ENCODE measurements around the gene PREPL. TPM values are rescaled to one million over a fixed set of nuclear protein-coding genes. Genes with fewer than 3 reads are reported as not detected.

PREPL gene
- total and polyA plus RNA-seq, 2 of the 4 experiments (the other 2 are of a cell fraction) = 27.6 to 39.6 TPM

- Histone ChIP-seq H2BK120ac (ENCODE audit: low read depth, low read length) (no peak overlapping the region), H4K8ac (ENCODE audit: low read depth in 2 of 2, low read length in 2 of 2) (no peak overlapping the region), H4K5ac (ENCODE audit: low read depth, low read length) (no peak overlapping the region), H3K23ac (ENCODE audit: low read depth, low read length) (no peak overlapping the region), H3K4me2 (ENCODE audit: low read depth, low read length) (no peak overlapping the region), H3K27ac (ENCODE audit: insufficient read depth, low read length) (no peak overlapping the region), H3K9me1 (ENCODE audit: insufficient read depth, low read length) (no peaks in the 10 kb centered on the region), H3K9ac (ENCODE audit: low read depth, low read length) (no peak overlapping the region), H4K20me1 (ENCODE audit: insufficient read depth, low read length) (no peaks in the 10 kb centered on the region), H3K9me3 (ENCODE audit: control insufficient read depth, insufficient read depth, low read length) (no peaks in the 10 kb centered on the region), H2BK5ac (ENCODE audit: low read depth, low read length, poor library complexity, severe bottlenecking) (no peak overlapping the region), H2AK9ac (replicated peaks; ENCODE audit: low read depth, low read length, poor library complexity) (no peak overlapping the region), H3K36me3 (ENCODE audit: control insufficient read depth, insufficient read depth, low read length) (no peaks in the 10 kb centered on the region), H2BK15ac (ENCODE audit: low read depth, low read length) (no peak overlapping the region), H3K18ac (ENCODE audit: low read depth, low read length) (no peak overlapping the region), H2AK5ac (ENCODE audit: low read depth, low read length) (no peak overlapping the region), H3K4me3 (ENCODE audit: insufficient read depth, low read depth, low read length) (no peak overlapping the region), H4K91ac (ENCODE audit: insufficient read depth, low read depth, low read length) (no peak overlapping the region), H3K4ac (ENCODE audit: low read depth, low read length) (no peak overlapping the region), H2AFZ (replicated peaks; ENCODE audit: low read length, poor library complexity) (no peak overlapping the region), H2BK20ac (ENCODE audit: low read depth, low read length) (no peak overlapping the region), H3K56ac (ENCODE audit: extremely low read depth, insufficient read depth, low read length) (no peak overlapping the region), H3K79me1 (ENCODE audit: low read depth in 1 of 2, low read length in 2 of 2) (no peaks in the 10 kb centered on the region), H3K27me3 (ENCODE audit: control insufficient read depth, insufficient read depth, low read length) (peaks cover 29% of the 10 kb centered on the region), H3K14ac (replicated peaks; ENCODE audit: low read depth, low read length) (no peak overlapping the region), H3K4me1 (ENCODE audit: control insufficient read depth, insufficient read depth, low read length) (no peaks in the 10 kb centered on the region)
- no peak for DNase-seq
- dilution Hi-C loops (cut with HindIII; ENCODE audit: low sequenced_read_pairs, unreplicated experiment) = no loop called here
- no peak for ATAC-seq (ENCODE audit: low read depth)
- ChIA-PET POLR2A (ENCODE audit: unreplicated experiment) (no interaction called here), CTCF (no interaction called here)
- intact Hi-C loops (cut with micrococcal nuclease) = no loop called here
- in situ Hi-C loops (cut with MboI; ENCODE audit: low sequenced_read_pairs) = loop anchor here (25.0 kb wide), 1 partner anchor 198 kb away; no protein-coding TSS in a partner anchor
- no TSS peak for BruUV-seq (replicated peaks)
- TF ChIP-seq CTCF (conservative IDR thresholded peaks at IDR 0.05; ENCODE audit: low read depth, low read length) = no peak
- no peak for TF ChIP-seq SMC3 (IDR thresholded peaks at IDR 0.05; ENCODE audit: low read depth, low read length)
- no peak for TF ChIP-seq FOS (IDR thresholded peaks at IDR 0.05; ENCODE audit: low read depth, low read length)
- no peak for TF ChIP-seq MXI1 (IDR thresholded peaks at IDR 0.05; ENCODE audit: borderline replicate concordance, low read depth, low read length)
- TF ChIP-seq ELK1 (IDR thresholded peaks at IDR 0.05; ENCODE audit: borderline replicate concordance, low read depth, low read length) = no peak
- TF ChIP-seq RCOR1 (IDR thresholded peaks at IDR 0.05; ENCODE audit: insufficient replicate concordance, low read length) = no peak
- no peak for TF ChIP-seq MAFK (IDR thresholded peaks at IDR 0.05; ENCODE audit: low read depth, low read length)
- no peak for TF ChIP-seq RFX5 (IDR thresholded peaks at IDR 0.05; ENCODE audit: low read depth, low read length)
- no peak for TF ChIP-seq NFE2L2 (IDR thresholded peaks at IDR 0.05; ENCODE audit: low read depth, low read length)
- TF ChIP-seq RAD21 (IDR thresholded peaks at IDR 0.05; ENCODE audit: low read length) = no peak
- no peak for TF ChIP-seq BHLHE40 (IDR thresholded peaks at IDR 0.05; ENCODE audit: low read depth, low read length)
- no peak for TF ChIP-seq CHD1 (IDR thresholded peaks at IDR 0.05; ENCODE audit: low read depth, low read length)
- no peak for TF ChIP-seq CEBPB (IDR thresholded peaks at IDR 0.05; ENCODE audit: low read depth, low read length)
- TF ChIP-seq USF2 (IDR thresholded peaks at IDR 0.05; ENCODE audit: low read depth, low read length) = no peak
- WGBS, 2 experiments (ENCODE audit: extremely low coverage in 2 of 2, insufficient read length in 1 of 2) = no CpG with 5 or more reads among the region's 5 CpGs
Measured at GRCh38 chr2:44285174-44285573, 76.1 kb downstream of the PREPL start.

Measured in IMR-90 (cell line).